ENCODE results near the gene DENND2A. TPM values are rescaled to one million over a fixed set of nuclear protein-coding genes. Genes with fewer than 3 reads are reported as not detected.

The DENND2A gene
- total RNA-seq, 1 experiment from 2014 or later = 7.3 TPM

GRCh38 chr7:140650367-140650766, 9.8 kb upstream of the DENND2A start:
- WGBS (ENCODE audit: extremely low coverage, insufficient read length, low lambda C conversion rate) = no CpG with 5 or more reads among the region's 12 CpGs
- Histone ChIP-seq H2BK120ac (ENCODE audit: low read depth, low read length, poor library complexity, severe bottlenecking) (no peak overlapping the region), H3K18ac (ENCODE audit: insufficient read length, low read depth, low read length) (no peak overlapping the region), H3K4me1 (ENCODE audit: insufficient read depth, low read length) (no peaks in the 10 kb centered on the region; the same call in 1 of the 2 replicates), H2AFZ (ENCODE audit: low read length) (no peak overlapping the region), H3K27me3 (ENCODE audit: insufficient read depth, low read length) (no peaks in the 10 kb centered on the region), H3K56ac (ENCODE audit: insufficient read length, low read depth, low read length) (no peak overlapping the region), H3K79me2 (ENCODE audit: insufficient read depth, low read length) (no peaks in the 10 kb centered on the region), H3K23me2 (ENCODE audit: insufficient read length, low read depth, low read length, poor library complexity, severe bottlenecking) (no peaks in the 10 kb centered on the region), H3K79me1 (ENCODE audit: insufficient read depth, low read depth, low read length, poor library complexity, severe bottlenecking) (no peaks in the 10 kb centered on the region), H4K91ac (ENCODE audit: insufficient read length, low read depth, low read length) (no peak overlapping the region), H4K8ac (replicated peaks; ENCODE audit: insufficient read length, low read depth, low read length) (no peak overlapping the region), H4K20me1 (ENCODE audit: control insufficient read depth, insufficient read depth, insufficient read length) (no peaks in the 10 kb centered on the region), H4K5ac (ENCODE audit: insufficient read length, low read depth, low read length) (no peak overlapping the region), H3K4me2 (ENCODE audit: insufficient read depth, insufficient read length, low read length) (no peak overlapping the region), H3K9me3 (ENCODE audit: control insufficient read depth, low read depth, low read length) (no peaks in the 10 kb centered on the region), H3T11ph (ENCODE audit: low read length) (no peak overlapping the region), H3K9ac (ENCODE audit: extremely low read depth, insufficient read length, low read length) (no peak overlapping the region), H2BK20ac (ENCODE audit: low read depth, low read length, poor library complexity, severe bottlenecking) (no peak overlapping the region), H3K4ac (ENCODE audit: low read depth, low read length) (no peak overlapping the region), H2BK5ac (ENCODE audit: insufficient read length, low read length) (no peak overlapping the region), H3K23ac (ENCODE audit: insufficient read length, low read depth, low read length) (no peak overlapping the region), H3K14ac (ENCODE audit: insufficient read depth, low read length) (no peak overlapping the region), H3K27ac (ENCODE audit: insufficient read length, low read depth, low read length) (no peak overlapping the region), H2BK12ac (ENCODE audit: insufficient read length, low read depth, low read length) (no peak overlapping the region), H2AK5ac (ENCODE audit: insufficient read length, low read length) (no peak overlapping the region), H2BK15ac (ENCODE audit: low read depth, low read length) (no peak overlapping the region)
- Mint-ChIP-seq H3K4me1 (peaks cover 11 to 12% of the 10 kb centered on the region in 2 experiments), H3K9me3 (no peaks in the 10 kb centered on the region), H3K36me3 (ENCODE audit: insufficient read depth in 1 of 3, low read depth in 3 of 3) (no peaks in the 10 kb centered on the region), H3K4me3 (peak overlapping the region in 1 of 2 experiments; percentile 50; a peak in 2 of 5 replicates), H3K27me3 (ENCODE audit: low read depth) (peaks cover 8% of the 10 kb centered on the region), H3K27ac (no peak overlapping the region)
- no peak for DNase-seq
- no peak for TF ChIP-seq CTCF (conservative IDR thresholded peaks at IDR 0.05)
